Activated CD8-positive, alpha-beta memory T cell treated with anti-CD3 and anti-CD28 coated beads, Interleukin-2, amount 50 U/mL, for 24 hours (primary cell): Measurements from ENCODE around the gene SPSB1.

Experiments
- DNase-seq: peaks from one replicate; pipeline ENCODE4 v3.0.0-alpha.2; 2020; ENCODE audit errors: extremely low read depth

The SPSB1 gene

DNA sequence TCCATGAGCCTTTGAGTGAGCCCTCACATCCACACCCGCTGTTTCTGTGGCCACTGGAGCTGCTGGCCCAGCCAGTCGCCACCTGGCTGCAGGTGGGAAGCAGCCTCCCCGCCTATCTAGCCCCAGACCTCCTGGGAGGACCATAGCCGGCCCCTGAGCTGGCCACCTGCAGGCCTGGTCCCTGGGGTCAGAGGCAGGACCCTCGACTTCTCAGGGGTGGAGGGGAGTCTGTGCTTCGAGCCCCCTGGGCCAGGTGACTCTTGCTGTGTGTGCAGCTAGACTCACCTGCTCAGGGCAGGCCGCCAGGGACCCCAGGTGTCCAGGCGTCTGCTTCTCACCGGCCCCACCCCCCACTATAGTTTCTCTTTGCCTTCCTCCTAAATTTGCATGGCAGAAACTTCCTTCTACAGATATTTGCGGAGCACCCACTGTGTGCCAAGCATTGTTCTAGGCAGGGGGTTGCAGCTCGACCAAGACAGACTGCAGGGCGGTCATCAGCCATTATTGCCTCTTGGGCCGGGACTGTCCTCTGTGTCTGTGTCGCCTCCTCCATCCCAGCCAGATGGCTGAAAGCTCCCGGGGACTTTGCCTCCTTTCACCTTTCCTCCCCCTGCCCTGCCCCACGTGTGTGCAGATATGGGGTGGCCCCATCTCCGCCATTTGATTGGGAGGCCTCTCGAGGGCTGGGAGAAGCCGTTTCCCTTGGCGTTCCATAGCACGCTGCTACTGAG, 27.3 kb downstream of the SPSB1 start:
- DNase-seq = no peak

GRCh38 chr1:9320520-9321479, 28.1 kb downstream of the SPSB1 start:
- DNase-seq = no peak

DNA sequence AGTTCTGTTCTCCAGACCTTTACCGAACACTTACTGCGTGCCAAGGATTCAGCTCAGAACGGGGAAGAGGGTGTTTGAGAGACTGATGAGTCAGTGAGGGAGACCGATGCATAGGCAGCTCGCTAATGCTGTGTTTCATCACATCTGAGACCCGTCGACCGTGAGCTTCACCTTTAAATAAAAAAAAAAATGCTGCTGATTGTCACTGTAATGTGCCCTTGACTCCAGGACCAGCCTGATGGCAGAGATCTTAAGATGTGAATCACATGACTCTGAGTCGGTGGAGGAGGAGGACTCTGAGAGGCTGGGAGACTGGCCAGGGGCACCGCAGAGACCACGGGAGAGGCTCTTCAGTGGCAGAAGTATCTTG, 28.8 kb downstream of the SPSB1 start:
- DNase-seq = no peak

DNA sequence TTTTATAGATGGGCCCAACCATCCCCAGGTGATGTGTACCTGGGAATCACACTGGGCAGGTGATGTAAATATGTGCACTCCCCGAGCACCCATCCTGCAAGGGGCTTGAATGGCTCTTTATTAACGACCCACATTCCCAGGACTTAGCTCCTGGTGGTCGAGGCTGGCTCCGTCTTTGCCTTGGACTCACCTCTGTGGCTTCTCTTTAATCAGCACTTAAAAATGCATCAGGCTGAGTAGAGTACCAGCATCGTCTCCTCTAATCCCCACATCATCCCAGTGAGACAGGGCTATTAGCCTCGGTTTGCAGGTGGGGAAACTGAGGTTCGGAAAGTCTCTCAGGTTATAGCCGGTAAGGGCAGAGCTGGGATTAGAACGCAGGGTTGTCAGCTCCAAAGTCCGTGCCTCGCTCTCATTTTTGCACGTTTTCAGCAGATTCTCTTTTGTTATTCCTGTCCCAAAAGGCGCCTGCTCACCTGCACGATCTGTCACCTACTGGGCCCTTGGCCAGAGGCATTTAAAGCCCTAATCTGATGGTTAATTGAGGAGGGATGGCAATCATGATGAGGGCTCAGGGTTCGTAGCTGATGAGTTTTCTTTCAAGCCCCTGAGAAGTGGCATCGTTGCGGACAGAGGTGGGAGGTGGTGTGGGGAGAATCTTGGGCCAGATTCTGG, 29.4 kb downstream of the SPSB1 start:
- DNase-seq = no peak

- DNase-seq = no peak
Observed at GRCh38 chr1:9322661-9323244, 30.1 kb downstream of the SPSB1 start.

DNA sequence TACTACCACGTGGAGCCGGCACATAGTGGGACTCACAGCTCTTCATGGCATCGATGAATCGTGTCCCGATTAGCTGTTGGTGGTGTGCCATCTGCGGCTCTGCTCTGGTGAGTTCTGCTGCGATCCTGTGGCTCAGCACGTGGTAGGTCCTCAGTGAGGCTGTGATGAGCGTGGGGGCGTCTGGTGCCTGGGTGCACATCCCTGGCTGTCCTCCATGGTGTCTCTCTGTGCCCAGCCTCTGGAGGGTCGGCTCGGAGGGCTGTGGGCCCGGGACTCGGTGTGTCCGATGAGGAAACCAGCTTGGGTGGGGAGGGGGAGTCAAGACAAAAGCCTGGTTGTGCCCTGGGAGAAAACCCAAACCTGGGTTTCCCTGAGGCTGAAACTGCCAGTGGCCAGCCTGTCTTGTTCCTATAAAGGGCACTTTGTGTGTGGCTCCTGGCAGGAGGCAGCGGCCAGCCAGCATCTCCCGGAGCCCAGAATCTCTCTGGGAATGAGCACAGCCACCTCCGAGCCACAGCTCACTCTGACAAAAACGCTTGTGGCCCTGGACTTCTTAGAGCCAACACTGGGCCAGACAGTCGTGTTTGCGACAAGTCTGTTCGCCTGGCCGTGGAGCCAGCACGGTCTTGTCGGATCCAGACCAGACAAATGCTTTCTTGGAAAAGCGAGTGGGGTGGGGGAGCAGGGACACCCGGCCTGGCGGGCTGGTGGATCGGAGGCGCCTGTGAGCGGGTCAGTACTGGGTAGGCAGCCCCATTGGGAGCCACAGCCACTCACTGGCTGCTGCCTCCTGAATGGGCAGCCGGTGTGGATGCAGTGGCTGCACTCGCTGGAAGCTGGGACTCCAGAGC, 31.8 kb downstream of the SPSB1 start:
- DNase-seq = no peak

- DNase-seq = no peak
Observed at GRCh38 chr1:9326596-9326995, 33.9 kb downstream of the SPSB1 start.

DNA sequence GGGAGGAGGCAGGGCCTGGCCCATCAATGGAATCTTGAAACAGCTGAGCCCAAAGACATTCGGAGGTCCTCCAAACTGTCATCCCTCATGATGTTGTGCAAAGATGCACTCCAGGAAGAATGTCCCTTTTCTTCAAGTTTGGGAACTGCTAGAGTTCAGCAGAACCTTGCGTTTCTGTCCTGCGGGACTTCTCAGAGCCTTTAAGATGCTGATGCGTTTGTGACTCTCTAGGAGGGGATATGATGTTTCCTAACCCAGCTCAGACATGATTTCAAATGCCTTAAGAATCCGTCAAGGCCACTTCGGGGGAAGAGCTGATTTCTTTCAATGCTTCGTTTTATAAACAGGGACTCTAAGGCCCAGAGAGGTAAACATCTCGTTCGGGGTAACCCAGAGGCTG, 35.5 kb downstream of the SPSB1 start:
- no peak for DNase-seq

GRCh38 chr1:9328715-9329114, 36.0 kb downstream of the SPSB1 start:
- DNase-seq = no peak

- DNase-seq = no peak
Observed at GRCh38 chr1:9331016-9331415, 38.3 kb downstream of the SPSB1 start.

DNA sequence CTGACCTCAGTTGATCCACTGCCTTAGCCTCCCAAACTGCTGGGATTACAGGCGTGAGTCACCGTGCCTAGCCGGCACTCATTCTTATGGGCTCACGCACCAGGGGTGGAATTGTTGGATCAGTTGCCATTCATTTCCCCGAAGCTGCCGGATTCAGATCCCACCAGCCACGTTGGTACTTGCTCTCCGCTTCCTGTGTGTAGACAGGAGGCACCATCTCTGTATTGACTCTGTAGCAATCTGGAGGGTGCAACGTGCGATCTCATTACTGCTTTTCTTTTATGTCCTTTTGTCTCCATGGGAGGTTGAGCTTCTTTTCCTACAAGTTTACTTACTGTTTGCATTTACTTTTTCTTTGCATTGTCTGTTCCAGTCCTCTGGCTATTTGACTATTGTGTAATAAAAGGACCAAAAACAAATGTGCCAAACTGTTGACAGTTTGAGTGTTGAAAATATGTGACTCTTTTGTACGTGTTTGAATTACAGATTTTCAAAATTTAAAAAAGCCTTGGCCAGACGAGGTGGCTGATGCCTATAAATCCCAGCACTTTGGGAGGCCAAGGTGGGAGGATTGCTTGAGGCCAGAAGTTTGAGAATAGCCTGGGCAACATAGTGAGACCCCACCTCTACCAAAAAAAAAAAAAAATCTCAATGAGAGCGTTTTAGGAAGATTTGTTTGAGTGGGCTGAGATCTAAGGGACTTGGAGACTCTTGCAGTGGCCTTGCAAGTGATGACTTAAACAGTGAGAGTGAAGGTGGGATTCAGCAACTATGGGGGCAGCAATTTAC, 39.1 kb downstream of the SPSB1 start:
- no peak for DNase-seq

DNA sequence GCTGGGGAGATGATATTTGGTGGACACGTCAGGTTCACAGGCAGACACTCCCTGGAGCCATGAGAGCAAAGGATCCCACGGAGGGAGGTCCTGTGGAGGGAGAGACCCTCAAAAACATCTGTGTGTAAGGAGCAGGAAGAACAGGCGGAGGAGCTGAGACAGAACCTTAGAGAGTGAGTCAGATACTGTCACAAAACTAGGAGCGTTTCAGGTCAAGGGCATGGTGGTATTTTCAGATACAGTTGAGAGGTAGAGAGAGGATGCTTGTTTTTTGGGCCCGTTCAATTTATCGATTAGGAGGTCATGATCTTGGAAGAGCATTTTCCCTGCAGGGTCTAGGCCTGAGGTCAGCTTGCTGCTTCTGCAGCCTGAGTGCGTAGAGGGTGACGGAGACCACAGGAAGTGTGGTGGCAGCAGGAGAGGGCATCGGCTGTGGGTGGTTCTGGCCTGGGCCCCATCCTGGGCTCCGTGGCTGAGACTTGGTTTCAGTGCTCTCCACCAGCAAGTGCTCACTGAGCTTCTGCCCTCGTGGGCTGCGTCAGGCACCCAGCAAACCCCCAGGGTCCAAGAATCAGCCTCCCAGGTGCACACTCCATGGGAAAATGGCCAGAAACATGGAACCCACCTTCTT, 39.9 kb downstream of the SPSB1 start:
- no peak for DNase-seq

GRCh38 chr1:9338397-9339246, 45.9 kb downstream of the SPSB1 start:
- no peak for DNase-seq

GRCh38 chr1:9340172-9340854, 47.6 kb downstream of the SPSB1 start:
- DNase-seq = no peak

- DNase-seq = no peak
Observed at GRCh38 chr1:9340864-9341263, 48.2 kb downstream of the SPSB1 start.

GRCh38 chr1:9341301-9341845, 48.7 kb downstream of the SPSB1 start:
- DNase-seq = no peak

GRCh38 chr1:9343269-9343668, 50.6 kb downstream of the SPSB1 start:
- no peak for DNase-seq
